Measurements from ENCODE around the gene JSRP1. TPM values are rescaled to one million over a fixed set of nuclear protein-coding genes. Genes with fewer than 3 reads are reported as not detected.

JSRP1 gene
- polyA plus RNA-seq, 1 of the 3 experiments (the other 2 are of a cell fraction), result 0.76 TPM

DNA sequence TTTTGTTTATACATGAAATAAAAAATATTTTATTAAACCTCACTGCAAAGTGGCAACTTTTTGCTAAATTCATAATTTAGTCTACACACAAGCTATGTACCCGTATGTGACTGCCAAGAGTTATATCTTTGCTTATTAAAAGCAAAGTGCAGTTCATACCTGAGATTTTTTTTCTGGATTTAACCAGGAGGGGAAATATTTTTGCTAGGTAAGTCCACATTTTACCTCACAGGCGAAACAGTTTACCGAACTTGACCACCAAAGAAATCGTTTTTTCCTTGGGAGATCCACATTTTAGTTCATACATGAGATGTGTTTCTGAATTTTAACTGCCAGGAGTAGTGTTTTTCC, 12.2 kb upstream of the JSRP1 start:
- TF ChIP-seq TCF12 (IDR thresholded peaks at IDR 0.05) (no peak), CHD2 (IDR thresholded peaks at IDR 0.05; ENCODE audit: low read length, partially characterized antibody) (no peak), TAF1 (IDR thresholded peaks at IDR 0.05; ENCODE audit: borderline replicate concordance, low read depth, low read length) (no peak), JUND (IDR thresholded peaks at IDR 0.05) (no peak), TEAD4 (IDR thresholded peaks at IDR 0.05; ENCODE audit: borderline replicate concordance, insufficient read depth) (no peak), ELF1 (IDR thresholded peaks at IDR 0.05) (no peak), POLR2AphosphoS5 (IDR thresholded peaks at IDR 0.05; ENCODE audit: low read depth, low read length) (no peak), EZH2phosphoT487 (IDR thresholded peaks at IDR 0.05; ENCODE audit: borderline replicate concordance, low read depth) (no peak), MAX (IDR thresholded peaks at IDR 0.05; ENCODE audit: low read depth) (no peak), RFX5 (IDR thresholded peaks at IDR 0.05; ENCODE audit: low read length) (no peak)
- Histone ChIP-seq H3K4me2 (peak overlapping the region; percentile 81), H3K4me1 (ENCODE audit: control insufficient read depth in 1 of 2, insufficient read depth in 2 of 2, low read depth in 1 of 2, low read length in 1 of 2) (peaks cover 8 to 25% of the 10 kb centered on the region in 2 experiments; a peak in 3 of 4 replicates), H3K36me3 (replicated peaks in 1 of 2; ENCODE audit: control insufficient read depth in 1 of 2, insufficient read depth in 2 of 2, low read length in 1 of 2) (peaks cover 10 to 20% of the 10 kb centered on the region in 2 experiments), H3K9me2 (no peaks in the 10 kb centered on the region), H3K9me3 (no peaks in the 10 kb centered on the region), H3K79me2 (ENCODE audit: insufficient read depth) (peaks cover 41% of the 10 kb centered on the region), H3K9ac (peak overlapping the region; percentile 62; the same call in 1 of the 2 replicates), H4K20me1 (ENCODE audit: insufficient read depth) (peaks cover 40% of the 10 kb centered on the region), H3K27me3 (ENCODE audit: insufficient read depth) (no peaks in the 10 kb centered on the region), H3K27ac (ENCODE audit: low read depth in 2 of 2, low read length in 1 of 2) (peak overlapping the region in 1 of 2 experiments; percentile 77; a peak in 1 of 4 replicates), H3K4me3 (ENCODE audit: low read depth in 2 of 2, low read length in 1 of 2) (peak overlapping the region; percentile 69 to 91), H2AFZ (ENCODE audit: low read depth) (peak overlapping the region; percentile 80), H3F3A (replicated peaks; ENCODE audit: insufficient read depth) (peaks cover 23% of the 10 kb centered on the region)
- DNase-seq, result no peak
- ChIA-PET POLR2A (no interaction called here), CTCF (no interaction called here)
- 81% methylated on average over 4 of the region's 4 CpGs for WGBS (ENCODE audit: low lambda C conversion rate)

GRCh38 chr19:2266183-2266993, 10.2 kb upstream of the JSRP1 start:
- Histone ChIP-seq H3K79me2 (ENCODE audit: insufficient read depth) (peaks cover 21% of the 10 kb centered on the region), H3K9me2 (no peaks in the 10 kb centered on the region), H3K27ac (ENCODE audit: low read depth in 2 of 2, low read length in 1 of 2) (no peak overlapping the region), H4K20me1 (ENCODE audit: insufficient read depth) (peaks cover 19% of the 10 kb centered on the region), H3K4me1 (ENCODE audit: control insufficient read depth in 1 of 2, insufficient read depth in 2 of 2, low read depth in 1 of 2, low read length in 1 of 2) (peaks cover 5 to 8% of the 10 kb centered on the region in 2 experiments; a peak in 3 of 4 replicates), H2AFZ (ENCODE audit: low read depth) (peak overlapping the region; percentile 84), H3K27me3 (ENCODE audit: insufficient read depth) (no peaks in the 10 kb centered on the region), H3K4me2 (0 out of 2 replicates have a peak overlapping the region, but pooled peaks have one; percentile 15), H3K9ac (no peak overlapping the region), H3K4me3 (ENCODE audit: low read depth in 2 of 2, low read length in 1 of 2) (no peak overlapping the region), H3K9me3 (no peaks in the 10 kb centered on the region), H3K36me3 (replicated peaks in 1 of 2; ENCODE audit: control insufficient read depth in 1 of 2, insufficient read depth in 2 of 2, low read length in 1 of 2) (no peaks in the 10 kb centered on the region), H3F3A (replicated peaks; ENCODE audit: insufficient read depth) (peaks cover 9% of the 10 kb centered on the region)
- 80% methylated on average over 15 of the region's 18 CpGs for WGBS (ENCODE audit: low lambda C conversion rate)
- peak; percentile 46 for DNase-seq
- CTCF ChIA-PET, result interaction anchor here (1.0 to 9.8 kb wide), 4 partner anchors 7 to 50 kb away, joined by 3 to 121 read pairs (median 4); no protein-coding TSS in a partner anchor
- POLR2A ChIA-PET, result interaction anchor here (1.1 kb wide), 1 partner anchor 23 kb away, joined by 4 read pairs; no protein-coding TSS in a partner anchor
- TF ChIP-seq EZH2phosphoT487 (IDR thresholded peaks at IDR 0.05; ENCODE audit: borderline replicate concordance, low read depth) (no peak), ELF1 (IDR thresholded peaks at IDR 0.05) (no peak), JUND (IDR thresholded peaks at IDR 0.05) (no peak), SMC3 (IDR thresholded peaks at IDR 0.05; ENCODE audit: low read depth, low read length) (no peak), NRF1 (IDR thresholded peaks at IDR 0.05; ENCODE audit: low read depth, low read length) (no peak), MEF2A (IDR thresholded peaks at IDR 0.05; ENCODE audit: borderline replicate concordance, low read depth) (no peak), NFIC (IDR thresholded peaks at IDR 0.05; ENCODE audit: borderline replicate concordance) (peak; percentile 56), GATA2 (CRISPR knock-in tag; IDR thresholded peaks at IDR 0.05) (no peak), TCF12 (IDR thresholded peaks at IDR 0.05) (no peak), SIN3A (IDR thresholded peaks at IDR 0.05; ENCODE audit: borderline replicate concordance, low read depth, low read length) (no peak), MAX (IDR thresholded peaks at IDR 0.05; ENCODE audit: low read depth) (peak; percentile 75; the same call in 1 of the 2 replicates), FOSL2 (IDR thresholded peaks at IDR 0.05; ENCODE audit: borderline replicate concordance, low read depth) (no peak), FOXM1 (IDR thresholded peaks at IDR 0.05; ENCODE audit: low read depth) (no peak), TEAD4 (IDR thresholded peaks at IDR 0.05; ENCODE audit: borderline replicate concordance, insufficient read depth) (no peak), POLR2AphosphoS5 (IDR thresholded peaks at IDR 0.05; ENCODE audit: low read depth, low read length) (no peak)
- TF ChIP-seq, protein P1, sequence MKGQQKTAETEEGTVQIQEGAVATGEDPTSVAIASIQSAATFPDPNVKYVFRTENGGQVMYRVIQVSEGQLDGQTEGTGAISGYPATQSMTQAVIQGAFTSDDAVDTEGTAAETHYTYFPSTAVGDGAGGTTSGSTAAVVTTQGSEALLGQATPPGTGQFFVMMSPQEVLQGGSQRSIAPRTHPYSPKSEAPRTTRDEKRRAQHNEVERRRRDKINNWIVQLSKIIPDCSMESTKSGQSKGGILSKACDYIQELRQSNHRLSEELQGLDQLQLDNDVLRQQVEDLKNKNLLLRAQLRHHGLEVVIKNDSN (IDR thresholded peaks at IDR 0.05; ENCODE audit: borderline replicate concordance, low read depth), result peak; percentile 71; the same call in 1 of the 2 replicates
- TF ChIP-seq, protein P2, sequence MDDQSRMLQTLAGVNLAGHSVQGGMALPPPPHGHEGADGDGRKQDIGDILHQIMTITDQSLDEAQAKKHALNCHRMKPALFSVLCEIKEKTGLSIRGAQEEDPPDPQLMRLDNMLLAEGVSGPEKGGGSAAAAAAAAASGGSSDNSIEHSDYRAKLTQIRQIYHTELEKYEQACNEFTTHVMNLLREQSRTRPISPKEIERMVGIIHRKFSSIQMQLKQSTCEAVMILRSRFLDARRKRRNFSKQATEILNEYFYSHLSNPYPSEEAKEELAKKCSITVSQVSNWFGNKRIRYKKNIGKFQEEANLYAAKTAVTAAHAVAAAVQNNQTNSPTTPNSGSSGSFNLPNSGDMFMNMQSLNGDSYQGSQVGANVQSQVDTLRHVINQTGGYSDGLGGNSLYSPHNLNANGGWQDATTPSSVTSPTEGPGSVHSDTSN (IDR thresholded peaks at IDR 0.05), result no peak
- TF ChIP-seq, protein P3, sequence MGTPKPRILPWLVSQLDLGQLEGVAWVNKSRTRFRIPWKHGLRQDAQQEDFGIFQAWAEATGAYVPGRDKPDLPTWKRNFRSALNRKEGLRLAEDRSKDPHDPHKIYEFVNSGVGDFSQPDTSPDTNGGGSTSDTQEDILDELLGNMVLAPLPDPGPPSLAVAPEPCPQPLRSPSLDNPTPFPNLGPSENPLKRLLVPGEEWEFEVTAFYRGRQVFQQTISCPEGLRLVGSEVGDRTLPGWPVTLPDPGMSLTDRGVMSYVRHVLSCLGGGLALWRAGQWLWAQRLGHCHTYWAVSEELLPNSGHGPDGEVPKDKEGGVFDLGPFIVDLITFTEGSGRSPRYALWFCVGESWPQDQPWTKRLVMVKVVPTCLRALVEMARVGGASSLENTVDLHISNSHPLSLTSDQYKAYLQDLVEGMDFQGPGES (IDR thresholded peaks at IDR 0.05; ENCODE audit: low read depth, low read length), result no peak
